ENCODE data around the gene ATP6V0A1. TPM values are rescaled to one million over a fixed set of nuclear protein-coding genes. Genes with fewer than 3 reads are reported as not detected.
"Not testable (repeated sequence)": the region's sequence is repeated elsewhere in the genome, so short reads cannot be mapped to it uniquely, and the experiment has no call there.

ATP6V0A1 gene
- total and polyA plus RNA-seq, 2 donors = 15.4 to 47.7 TPM

DNA sequence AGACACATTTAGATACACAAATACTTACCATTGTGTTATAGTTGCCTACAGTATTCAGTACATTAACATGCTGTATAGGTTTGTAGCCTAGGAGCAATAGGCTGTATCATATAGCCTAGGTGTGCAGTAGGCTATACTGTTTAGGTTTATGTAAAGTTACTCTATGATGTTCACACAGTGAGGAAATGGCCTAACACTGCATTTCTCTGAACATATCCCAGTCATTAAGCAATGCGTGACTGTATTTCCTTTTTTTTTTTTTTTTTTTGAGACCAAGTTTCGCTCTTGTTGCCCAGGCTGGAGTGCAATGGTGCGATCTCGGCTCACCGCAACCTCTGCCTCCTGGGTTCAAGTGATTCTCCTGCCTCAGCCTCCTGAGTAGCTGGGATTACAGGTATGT is 40.7 kb upstream of the ATP6V0A1 start:
- H3K27ac ChIP-seq (ENCODE audit: low read depth in 1 of 2, low read length in 1 of 2); DNase-seq (ENCODE audit: low read depth in 6 of 9, low spot score in 9 of 9); H3K36me3 ChIP-seq (ENCODE audit: control insufficient read depth in 2 of 2, insufficient read depth in 2 of 2, low read length in 1 of 2); H3K4me3 ChIP-seq (ENCODE audit: low read length in 2 of 2): not testable (repeated sequence)
- Histone ChIP-seq H3K4me1 (ENCODE audit: control insufficient read depth in 2 of 2, insufficient read depth in 2 of 2, low read length in 2 of 2) (peaks cover 20 to 54% of the 10 kb centered on the region in 2 donors), H3K9me3 (ENCODE audit: control insufficient read depth in 2 of 2, insufficient read depth in 1 of 2, low read length in 1 of 2) (peaks cover 0 to 12% of the 10 kb centered on the region in 2 donors), H3K27me3 (ENCODE audit: control insufficient read depth in 2 of 2, insufficient read depth in 1 of 2, low read length in 1 of 2) (peaks cover 29 to 31% of the 10 kb centered on the region in 2 donors)
- WGBS = 94% methylated on average over 5 of the region's 5 CpGs

DNA sequence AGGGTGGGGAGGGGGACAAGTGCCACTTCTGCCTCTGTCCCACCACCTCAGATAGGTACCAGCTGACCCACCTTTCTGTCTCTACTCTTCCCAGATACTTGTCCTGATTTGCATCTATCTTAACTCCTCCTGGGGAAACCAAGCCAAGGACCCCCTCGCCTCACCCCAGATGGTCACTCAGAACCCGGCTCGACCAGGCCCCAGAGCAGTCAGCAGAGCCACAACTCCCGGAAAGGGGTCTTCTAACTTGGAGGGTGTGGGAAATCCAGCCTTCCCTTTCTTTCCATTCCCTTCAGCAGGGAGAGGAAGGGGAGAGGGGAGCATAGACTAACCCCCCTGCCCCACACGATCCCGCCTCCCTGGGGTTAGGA is 37.6 kb upstream of the ATP6V0A1 start:
- 45% methylated on average over 6 of the region's 6 CpGs for WGBS
- Histone ChIP-seq H3K4me1 (ENCODE audit: control insufficient read depth in 2 of 2, insufficient read depth in 2 of 2, low read length in 2 of 2) (peaks cover 11 to 33% of the 10 kb centered on the region in 2 donors), H3K4me3 (ENCODE audit: low read length in 2 of 2) (no peak overlapping the region), H3K27me3 (ENCODE audit: control insufficient read depth in 2 of 2, insufficient read depth in 1 of 2, low read length in 1 of 2) (peaks cover 39 to 54% of the 10 kb centered on the region in 2 donors), H3K9me3 (ENCODE audit: control insufficient read depth in 2 of 2, insufficient read depth in 1 of 2, low read length in 1 of 2) (peaks cover 0 to 20% of the 10 kb centered on the region in 2 donors), H3K36me3 (ENCODE audit: control insufficient read depth in 2 of 2, insufficient read depth in 2 of 2, low read length in 1 of 2) (no peaks in the 10 kb centered on the region), H3K27ac (ENCODE audit: low read depth in 1 of 2, low read length in 1 of 2) (no peak overlapping the region)
- DNase-seq (ENCODE audit: low read depth in 6 of 9, low spot score in 9 of 9) = no peak

DNA sequence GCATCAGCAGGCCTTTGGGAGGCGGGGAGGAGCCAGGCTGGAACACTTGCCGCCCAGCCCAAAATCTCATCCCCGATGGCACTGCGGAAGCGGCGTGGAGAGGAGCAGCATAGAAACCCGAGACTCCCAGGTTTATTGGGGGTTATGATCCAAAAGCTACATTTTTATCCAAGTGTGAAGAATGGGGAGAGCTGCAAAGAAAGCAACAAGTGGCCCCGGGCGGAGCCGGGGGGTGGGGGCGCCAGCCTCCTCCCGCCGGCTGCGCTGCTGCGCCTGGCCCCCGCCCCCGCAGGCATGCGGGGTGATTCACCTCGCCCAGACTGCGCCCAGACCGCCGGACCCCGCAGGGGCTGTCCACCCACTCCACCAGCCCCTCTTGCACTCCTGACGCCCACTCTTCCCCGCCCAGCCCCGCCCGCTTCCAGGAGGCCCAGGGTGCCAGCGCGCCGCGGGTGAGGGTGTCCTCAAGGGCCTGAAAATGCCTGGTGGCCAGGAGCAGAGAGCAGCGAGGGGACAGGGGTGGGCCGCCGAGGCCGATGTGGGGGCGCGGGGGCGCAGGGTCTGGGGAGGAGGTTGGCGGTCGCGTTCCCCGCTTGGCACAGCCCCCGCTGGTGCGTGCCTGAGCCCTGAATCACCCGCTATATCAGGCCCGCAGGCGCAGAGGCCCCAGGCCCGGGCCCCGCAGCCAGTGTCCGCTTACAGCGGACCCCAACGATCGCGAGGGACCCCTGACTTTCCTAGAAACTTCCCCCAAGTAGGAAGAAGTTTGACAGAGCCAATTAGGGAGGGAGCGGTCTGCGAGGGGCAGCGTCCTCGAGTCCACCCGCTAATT is 37.0 kb upstream of the ATP6V0A1 start:
- Histone ChIP-seq H3K36me3 (ENCODE audit: control insufficient read depth in 2 of 2, insufficient read depth in 2 of 2, low read length in 1 of 2) (no peaks in the 10 kb centered on the region), H3K27me3 (ENCODE audit: control insufficient read depth in 2 of 2, insufficient read depth in 1 of 2, low read length in 1 of 2) (peaks cover 39 to 54% of the 10 kb centered on the region in 2 donors), H3K9me3 (ENCODE audit: control insufficient read depth in 2 of 2, insufficient read depth in 1 of 2, low read length in 1 of 2) (peaks cover 0 to 20% of the 10 kb centered on the region in 2 donors), H3K4me1 (ENCODE audit: control insufficient read depth in 2 of 2, insufficient read depth in 2 of 2, low read length in 2 of 2) (peaks cover 11 to 27% of the 10 kb centered on the region in 2 donors), H3K4me3 (ENCODE audit: low read length in 2 of 2) (peak overlapping the region; percentile 52 to 55), H3K27ac (ENCODE audit: low read depth in 1 of 2, low read length in 1 of 2) (peak overlapping the region in 1 of 2 donors; percentile 60)
- WGBS = 8% methylated on average over 59 of the region's 59 CpGs
- DNase-seq (ENCODE audit: low read depth in 6 of 9, low spot score in 9 of 9) = no peak

DNA sequence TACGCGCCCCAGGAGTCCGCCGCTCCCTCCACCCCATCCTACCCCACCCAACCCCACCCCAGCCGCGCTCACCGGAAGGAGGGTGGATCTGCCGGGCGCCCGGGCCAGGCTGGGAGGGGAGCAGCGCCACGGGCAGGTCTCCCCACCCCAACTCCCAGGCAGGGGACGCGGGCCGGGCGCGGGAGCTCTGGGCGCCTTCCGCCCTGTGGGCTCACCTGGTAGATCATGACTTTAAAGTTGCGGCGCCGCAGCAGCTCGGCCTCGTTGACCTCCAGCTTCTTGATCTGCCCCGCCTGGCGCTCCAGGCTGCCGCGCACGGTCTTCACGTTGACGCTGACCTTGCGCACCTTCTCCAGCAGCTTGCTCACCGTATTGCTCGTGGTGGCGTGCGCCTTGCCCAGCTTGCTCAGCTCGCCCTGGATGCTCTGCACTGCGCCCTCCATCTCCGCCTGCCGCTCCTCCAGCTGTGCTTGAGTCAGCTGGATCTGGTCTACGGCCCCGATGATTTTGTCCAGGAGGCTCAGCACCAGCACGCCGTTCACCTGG is 36.2 kb upstream of the ATP6V0A1 start:
- peak in 1 of 9 donors; percentile 57 for DNase-seq (ENCODE audit: low read depth in 6 of 9, low spot score in 9 of 9)

DNA sequence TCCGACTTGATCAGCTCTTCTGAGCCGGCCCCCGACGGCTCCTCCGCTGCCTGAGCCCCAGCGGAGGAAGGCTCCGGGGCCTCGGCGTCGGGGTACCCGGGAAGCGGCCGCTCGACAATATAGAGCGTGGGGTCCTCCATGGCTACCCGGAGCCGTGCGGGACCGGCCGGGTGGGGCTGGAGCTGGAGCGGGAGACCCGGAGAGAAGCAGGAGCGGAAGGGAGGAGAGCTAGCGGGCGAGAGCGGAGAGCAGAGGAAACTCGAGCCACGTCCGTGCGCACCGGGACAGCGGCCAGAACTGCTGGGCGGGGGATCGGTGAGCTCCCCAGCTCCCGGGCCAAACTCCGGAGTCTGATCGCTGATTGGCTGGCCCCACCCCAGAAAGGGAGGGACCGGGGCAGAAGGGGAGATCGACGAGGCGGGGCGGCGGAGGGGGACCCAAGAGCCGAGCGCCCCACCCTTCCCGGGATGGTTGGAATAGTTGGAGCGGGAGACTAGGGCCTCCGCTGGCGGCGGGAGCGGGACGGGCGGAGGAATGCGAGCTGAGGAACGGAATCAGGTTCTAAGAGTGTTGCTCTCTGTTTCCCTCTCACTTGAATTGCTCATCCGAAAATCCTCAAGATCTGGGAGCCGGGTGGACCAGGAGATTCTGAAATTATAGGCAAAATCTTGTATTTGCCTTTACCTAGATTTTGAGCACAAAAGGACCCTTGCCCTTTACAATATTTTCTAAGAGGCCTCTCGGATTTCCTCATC is 35.5 kb upstream of the ATP6V0A1 start, which contains the start of gene CAVIN1:
TSS of gene CAVIN1 (minus strand) at position 299 of the 755 bp plus-strand sequence. CDS start at position 140, 159 bp downstream.
- peak in 1 of 9 donors; percentile 43 for DNase-seq (ENCODE audit: low read depth in 6 of 9, low spot score in 9 of 9)
- peaks cover 39 to 54% of the 10 kb centered on the region in 2 donors for H3K27me3 ChIP-seq (ENCODE audit: control insufficient read depth in 2 of 2, insufficient read depth in 1 of 2, low read length in 1 of 2)
- 6% methylated on average over 58 of the region's 58 CpGs for WGBS
- H3K4me3 ChIP-seq (ENCODE audit: low read length in 2 of 2) = peak within 1 kb of the TSS; percentile 52 to 55
- peak within 1 kb of the TSS; percentile 47 to 83 for H3K27ac ChIP-seq (ENCODE audit: low read depth in 1 of 2, low read length in 1 of 2)
- H3K9me3 ChIP-seq (ENCODE audit: control insufficient read depth in 2 of 2, insufficient read depth in 1 of 2, low read length in 1 of 2) = peaks cover 0 to 20% of the 10 kb centered on the region in 2 donors
- no peaks in the 10 kb centered on the region for H3K36me3 ChIP-seq (ENCODE audit: control insufficient read depth in 2 of 2, insufficient read depth in 2 of 2, low read length in 1 of 2)
- peaks cover 11 to 25% of the 10 kb centered on the region in 2 donors for H3K4me1 ChIP-seq (ENCODE audit: control insufficient read depth in 2 of 2, insufficient read depth in 2 of 2, low read length in 2 of 2)

More for the DNA sequence above, 36.2 kb upstream of the ATP6V0A1 start:
- Histone ChIP-seq H3K27ac (ENCODE audit: low read depth in 1 of 2, low read length in 1 of 2) (peak overlapping the region; percentile 47 to 83), H3K9me3 (ENCODE audit: control insufficient read depth in 2 of 2, insufficient read depth in 1 of 2, low read length in 1 of 2) (peaks cover 0 to 20% of the 10 kb centered on the region in 2 donors), H3K27me3 (ENCODE audit: control insufficient read depth in 2 of 2, insufficient read depth in 1 of 2, low read length in 1 of 2) (peaks cover 39 to 54% of the 10 kb centered on the region in 2 donors), H3K36me3 (ENCODE audit: control insufficient read depth in 2 of 2, insufficient read depth in 2 of 2, low read length in 1 of 2) (no peaks in the 10 kb centered on the region), H3K4me1 (ENCODE audit: control insufficient read depth in 2 of 2, insufficient read depth in 2 of 2, low read length in 2 of 2) (peaks cover 11 to 25% of the 10 kb centered on the region in 2 donors), H3K4me3 (ENCODE audit: low read length in 2 of 2) (peak overlapping the region; percentile 52 to 55)
- WGBS = under 1% methylated on average over 44 of the region's 44 CpGs

DNA sequence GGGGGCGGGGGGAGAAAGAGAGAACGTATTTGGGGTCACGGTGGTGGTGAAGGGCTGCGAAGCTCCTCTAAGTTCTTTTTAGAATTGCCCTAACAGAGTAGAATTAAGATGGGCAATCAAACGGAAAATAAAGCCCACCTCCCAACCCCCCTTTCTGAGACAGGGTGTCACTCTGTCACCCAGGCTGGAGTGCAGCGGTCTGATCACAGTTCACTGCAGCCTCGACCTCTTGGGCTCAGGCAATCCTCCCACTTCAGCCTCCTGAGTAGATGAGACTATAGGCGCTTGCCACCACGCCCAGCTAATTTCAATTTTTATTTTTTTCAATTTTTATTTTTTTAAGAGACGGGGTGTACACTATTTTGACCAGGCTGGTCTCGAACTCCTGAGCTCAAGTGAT is 34.9 kb upstream of the ATP6V0A1 start:
- H3K9me3 ChIP-seq (ENCODE audit: control insufficient read depth in 2 of 2, insufficient read depth in 1 of 2, low read length in 1 of 2) = peaks cover 0 to 20% of the 10 kb centered on the region in 2 donors
- WGBS = 84% methylated on average over 11 of the region's 11 CpGs
- no peaks in the 10 kb centered on the region for H3K36me3 ChIP-seq (ENCODE audit: control insufficient read depth in 2 of 2, insufficient read depth in 2 of 2, low read length in 1 of 2)
- no peak overlapping the region for H3K4me3 ChIP-seq (ENCODE audit: low read length in 2 of 2)
- peaks cover 11 to 25% of the 10 kb centered on the region in 2 donors for H3K4me1 ChIP-seq (ENCODE audit: control insufficient read depth in 2 of 2, insufficient read depth in 2 of 2, low read length in 2 of 2)
- DNase-seq (ENCODE audit: low read depth in 6 of 9, low spot score in 9 of 9) = no peak
- H3K27ac ChIP-seq (ENCODE audit: low read depth in 1 of 2, low read length in 1 of 2) = no peak overlapping the region
- peaks cover 39 to 54% of the 10 kb centered on the region in 2 donors for H3K27me3 ChIP-seq (ENCODE audit: control insufficient read depth in 2 of 2, insufficient read depth in 1 of 2, low read length in 1 of 2)

DNA sequence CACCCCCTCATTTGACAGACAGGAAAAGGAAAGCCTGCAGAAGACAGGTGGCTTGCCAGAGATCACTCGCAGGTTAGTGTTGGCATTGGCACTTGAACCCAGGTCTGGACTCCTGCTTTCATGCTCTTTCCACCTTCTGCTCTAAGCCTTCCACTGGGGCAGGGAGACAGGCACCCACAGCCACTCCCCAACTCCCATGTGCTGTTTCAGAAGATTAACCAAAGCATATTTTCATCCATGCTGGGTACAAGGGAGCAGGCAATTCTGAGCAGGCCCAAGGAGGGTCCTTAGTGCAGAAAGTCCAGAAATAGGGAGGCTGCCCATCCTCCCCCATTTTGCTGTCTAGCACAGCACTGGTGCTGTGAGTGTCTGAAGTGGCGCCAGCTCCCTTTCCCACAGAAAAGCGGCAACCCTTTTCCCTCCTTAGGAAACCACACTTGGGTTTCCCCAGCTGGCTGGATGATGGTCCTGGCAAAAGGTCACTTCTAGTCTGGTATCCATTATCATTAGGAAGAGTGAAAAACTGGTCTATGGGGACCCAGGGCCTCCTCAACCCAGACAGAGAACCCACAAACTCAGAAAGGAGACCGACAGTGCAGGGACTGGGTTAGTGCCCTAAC is 33.6 kb upstream of the ATP6V0A1 start:
- H3K9me3 ChIP-seq (ENCODE audit: control insufficient read depth in 2 of 2, insufficient read depth in 1 of 2, low read length in 1 of 2) = peaks cover 0 to 20% of the 10 kb centered on the region in 2 donors
- H3K4me1 ChIP-seq (ENCODE audit: control insufficient read depth in 2 of 2, insufficient read depth in 2 of 2, low read length in 2 of 2) = peaks cover 11 to 28% of the 10 kb centered on the region in 2 donors
- no peak overlapping the region for H3K27ac ChIP-seq (ENCODE audit: low read depth in 1 of 2, low read length in 1 of 2)
- WGBS = 91% methylated on average over 4 of the region's 4 CpGs
- H3K36me3 ChIP-seq (ENCODE audit: control insufficient read depth in 2 of 2, insufficient read depth in 2 of 2, low read length in 1 of 2) = no peaks in the 10 kb centered on the region
- H3K4me3 ChIP-seq (ENCODE audit: low read length in 2 of 2) = no peak overlapping the region
- no peak for DNase-seq (ENCODE audit: low read depth in 6 of 9, low spot score in 9 of 9)
- H3K27me3 ChIP-seq (ENCODE audit: control insufficient read depth in 2 of 2, insufficient read depth in 1 of 2, low read length in 1 of 2) = peaks cover 38 to 51% of the 10 kb centered on the region in 2 donors

DNA sequence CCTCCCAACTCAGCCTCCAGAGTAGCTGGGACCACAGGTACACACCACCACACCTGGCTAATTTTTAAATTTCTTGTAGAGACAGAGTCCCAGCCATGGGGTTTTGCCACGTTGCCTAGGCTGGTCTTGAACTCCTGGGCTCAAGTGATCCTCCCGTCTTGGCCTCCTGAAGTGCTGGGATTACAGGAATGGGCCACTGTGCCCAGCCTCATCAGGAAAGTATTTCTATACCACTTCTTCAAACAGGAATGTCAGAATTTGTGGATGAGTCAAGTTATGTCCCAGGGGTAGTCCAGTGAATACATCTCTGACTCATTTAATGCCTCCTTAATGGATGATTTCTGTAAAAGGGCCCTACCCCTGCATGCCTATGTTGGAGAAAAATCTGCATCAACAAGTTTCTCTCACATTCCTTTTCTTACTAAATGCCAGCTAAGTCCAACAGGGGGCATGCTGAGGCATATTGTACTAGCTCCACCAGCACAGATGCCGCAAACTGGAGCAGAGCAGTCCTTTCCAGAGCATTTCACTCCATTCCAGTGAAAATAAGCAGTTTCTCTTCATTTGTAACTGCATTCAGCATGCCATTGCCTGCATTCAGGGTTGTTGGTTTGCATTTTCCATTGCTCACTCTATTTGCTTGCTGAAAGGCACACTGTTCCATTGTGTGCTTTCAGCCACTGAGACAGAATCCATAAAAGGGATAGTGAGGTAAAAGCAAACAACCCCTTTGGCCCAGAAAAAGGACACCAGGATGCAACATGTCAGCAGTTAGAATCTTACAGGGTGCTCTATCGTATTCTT is 30.3 kb upstream of the ATP6V0A1 start:
- H3K4me1 ChIP-seq (ENCODE audit: control insufficient read depth in 2 of 2, insufficient read depth in 2 of 2, low read length in 2 of 2) = peaks cover under 1 to 4% of the 10 kb centered on the region in 2 donors
- peak in 5 of 9 donors; percentile 41 to 81 (median 66) for DNase-seq (ENCODE audit: low read depth in 6 of 9, low spot score in 9 of 9)
- WGBS = 64% methylated on average over 4 of the region's 4 CpGs
- H3K36me3 ChIP-seq (ENCODE audit: control insufficient read depth in 2 of 2, insufficient read depth in 2 of 2, low read length in 1 of 2) = no peaks in the 10 kb centered on the region
- no peak overlapping the region for H3K4me3 ChIP-seq (ENCODE audit: low read length in 2 of 2)
- H3K9me3 ChIP-seq (ENCODE audit: control insufficient read depth in 2 of 2, insufficient read depth in 1 of 2, low read length in 1 of 2) = peaks cover 0 to 4% of the 10 kb centered on the region in 2 donors
- H3K27me3 ChIP-seq (ENCODE audit: control insufficient read depth in 2 of 2, insufficient read depth in 1 of 2, low read length in 1 of 2) = peaks cover 9 to 19% of the 10 kb centered on the region in 2 donors
- no peak overlapping the region for H3K27ac ChIP-seq (ENCODE audit: low read depth in 1 of 2, low read length in 1 of 2)
